Fibroblast of pulmonary artery (primary cell): ENCODE results near the gene NPEPL1.

Experiments used
- DNase-seq: peaks from one replicate; pipeline ENCODE4 v3.0.0-alpha.2; 2010; ENCODE audit warnings: low read depth
- H3K4me3 ChIP-seq: replicated peaks from 2 replicates; pipeline ENCODE4 v1.5.1; 2011; ENCODE audit warnings: low read depth, mild to moderate bottlenecking, control low read depth, low read length, moderate library complexity
- CTCF ChIP-seq: IDR thresholded peaks from 2 replicates; pipeline ENCODE4 v1.5.1; 2011; ENCODE audit warnings: mild to moderate bottlenecking, control low read depth, low read length, inconsistent platforms; ENCODE audit errors: missing control alignments

The NPEPL1 gene

DNA sequence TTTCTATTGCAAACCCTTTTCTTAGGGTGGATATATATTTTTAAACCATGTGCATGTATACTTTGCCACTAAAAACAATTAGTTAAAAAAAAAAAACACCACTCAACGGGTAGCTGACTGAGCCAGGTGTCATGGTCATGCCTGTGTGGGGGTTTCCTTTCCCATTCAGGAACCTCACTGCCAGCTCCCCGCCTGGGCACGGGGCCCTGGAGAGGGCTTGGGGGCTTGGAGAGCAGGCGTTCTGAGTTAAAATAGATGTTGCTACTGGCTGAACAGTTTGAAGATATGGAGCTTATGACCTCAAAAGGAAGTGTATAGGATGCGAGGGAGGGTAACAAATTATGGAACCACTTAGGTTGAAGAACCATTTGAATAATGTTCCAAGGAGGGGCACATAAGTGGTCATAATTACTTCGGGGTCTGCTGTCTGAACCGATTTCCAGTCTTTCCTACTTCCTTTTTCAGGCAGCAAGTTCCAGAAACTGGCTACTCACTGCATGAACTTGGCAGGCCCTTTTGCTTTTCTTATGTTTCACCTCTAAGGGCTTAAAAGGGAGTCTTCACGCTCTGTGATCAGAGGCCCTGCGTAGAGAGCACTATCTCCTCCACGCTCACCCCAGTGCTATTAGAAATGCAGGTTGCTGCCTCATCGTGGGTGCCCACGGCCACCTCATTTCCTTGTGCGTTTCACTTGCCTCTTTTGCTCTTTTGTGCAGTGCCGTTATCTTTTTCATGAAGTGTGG, 31.6 kb upstream of the NPEPL1 start:
- no peak overlapping the region for H3K4me3 ChIP-seq
- TF ChIP-seq CTCF: no peak
- DNase-seq: no peak

- no peak for DNase-seq
- no peak overlapping the region for H3K4me3 ChIP-seq
- TF ChIP-seq CTCF: no peak
These were observed 30.8 kb upstream of the NPEPL1 start for GRCh38 chr20:58661598-58662473.

DNA sequence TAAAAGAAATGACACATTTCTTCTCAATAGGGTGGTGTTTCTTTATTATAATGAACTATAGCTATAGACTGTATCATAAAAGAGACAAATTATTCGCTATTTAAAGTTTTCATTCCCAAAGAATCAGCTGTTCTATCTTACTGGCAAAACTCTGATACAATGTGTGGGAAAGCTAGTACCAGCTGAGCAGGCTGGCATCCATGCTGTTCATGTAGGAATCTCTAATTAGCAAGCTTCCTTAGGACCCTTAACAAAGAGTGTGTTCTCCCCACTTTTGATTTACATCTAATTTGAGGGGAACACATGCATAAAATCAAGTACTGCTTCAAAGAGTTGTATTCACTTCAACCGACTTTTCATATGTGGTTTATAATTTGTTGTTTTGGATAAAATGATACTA, 28.3 kb upstream of the NPEPL1 start:
- H3K4me3 ChIP-seq: no peak overlapping the region
- no peak for DNase-seq
- no peak for TF ChIP-seq CTCF

DNA sequence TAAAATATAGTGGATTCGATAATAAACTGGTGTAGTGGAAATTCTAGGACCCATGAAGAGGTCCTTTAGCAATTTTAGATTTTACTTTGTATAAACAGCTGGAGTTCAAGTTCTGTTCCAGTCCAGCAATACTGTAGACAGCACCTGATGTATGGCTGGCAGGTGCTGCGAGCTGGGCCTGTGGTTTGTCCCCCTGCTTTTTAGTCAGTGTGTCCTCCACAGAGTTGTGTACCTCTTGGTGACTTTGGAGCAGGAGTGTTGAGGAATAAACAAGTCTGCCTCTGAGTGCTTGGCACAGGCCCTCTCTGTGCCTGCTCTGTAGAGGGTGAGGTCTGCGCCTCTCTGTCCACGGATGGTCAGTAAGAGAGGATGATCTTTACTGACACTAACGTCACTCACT, 27.7 kb upstream of the NPEPL1 start:
- no peak for TF ChIP-seq CTCF
- H3K4me3 ChIP-seq: no peak overlapping the region
- DNase-seq: no peak

DNA sequence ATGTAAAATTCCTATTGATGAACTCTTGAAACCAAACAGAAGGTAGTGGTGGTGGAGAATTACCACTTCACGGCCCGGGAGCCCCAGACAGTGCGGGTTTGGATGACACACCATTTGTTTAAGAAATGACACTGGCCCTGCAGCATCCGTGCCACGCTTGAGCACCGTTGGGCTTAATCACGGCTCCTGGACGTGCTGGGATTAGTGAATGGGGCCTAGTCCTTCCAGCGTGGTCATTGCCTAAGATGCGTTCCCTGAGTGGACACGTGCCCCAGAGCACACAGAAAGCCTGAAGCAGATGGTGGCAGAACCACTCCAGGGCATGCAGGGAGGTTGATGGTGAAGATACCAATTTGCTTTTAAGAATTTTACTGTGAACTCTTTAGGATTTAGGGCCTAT, 27.0 kb upstream of the NPEPL1 start:
- TF ChIP-seq CTCF: no peak
- no peak for DNase-seq
- H3K4me3 ChIP-seq: no peak overlapping the region

- no peak for TF ChIP-seq CTCF
- no peak for DNase-seq
- no peak overlapping the region for H3K4me3 ChIP-seq
These were observed 25.9 kb upstream of the NPEPL1 start for GRCh38 chr20:58666702-58667101.
